ENCODE measurements around the gene MED23. TPM values are rescaled to one million over a fixed set of nuclear protein-coding genes. Genes with fewer than 3 reads are reported as not detected.

The MED23 gene
- total and polyA plus RNA-seq, 2 experiments from 2014 or later, result 16.9 to 35.7 TPM

DNA sequence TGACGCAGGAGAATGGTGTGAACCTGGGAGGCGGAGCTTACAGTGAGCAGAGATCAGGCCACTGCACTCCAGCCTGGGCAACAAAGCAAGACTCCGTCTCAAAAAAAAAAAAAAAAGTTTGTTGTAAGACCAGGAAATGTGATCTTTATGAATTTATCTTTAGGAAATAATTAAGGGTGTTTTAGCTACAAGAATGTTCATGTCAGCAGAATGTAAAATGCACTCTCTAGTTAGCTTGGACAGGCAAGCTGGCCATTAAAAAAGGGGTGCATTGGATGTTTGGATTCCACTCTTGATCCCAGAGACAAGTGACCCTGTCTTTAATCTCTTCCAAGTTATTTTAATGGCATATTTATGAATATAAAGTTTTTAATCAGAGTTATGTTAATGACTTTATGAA, 28.6 kb upstream of the MED23 start:
- Histone ChIP-seq H3K9me2 (ENCODE audit: insufficient read depth) (no peaks in the 10 kb centered on the region), H3K4me2 (ENCODE audit: unreplicated experiment) (no peak overlapping the region), H3K79me2 (ENCODE audit: insufficient read depth) (no peaks in the 10 kb centered on the region), H4K20me1 (ENCODE audit: insufficient read depth) (no peaks in the 10 kb centered on the region), H2AFZ (no peak overlapping the region), H3K4me1 (ENCODE audit: insufficient read depth) (peaks cover 28% of the 10 kb centered on the region), H3K9ac (no peak overlapping the region), H3K9me3 (ENCODE audit: low read depth) (no peaks in the 10 kb centered on the region), H3K27me3 (replicated peaks; ENCODE audit: insufficient read depth) (no peaks in the 10 kb centered on the region), H3K4me3 (no peak overlapping the region), H3K27ac (peak overlapping the region; percentile 79; the same call in 1 of the 2 replicates), H3F3A (ENCODE audit: insufficient read depth) (peaks cover 12% of the 10 kb centered on the region), H3K36me3 (ENCODE audit: low read depth) (no peaks in the 10 kb centered on the region)
- 89 to 100% methylated on average over 3 of the region's 3 CpGs for WGBS, 2 experiments (ENCODE audit: low coverage in 1 of 2, low lambda C conversion rate in 2 of 2, missing lambda C conversion rate in 2 of 2)
- no peak for DNase-seq
- in situ Hi-C loops (cut with MboI), result no loop called here
- TF ChIP-seq EZH2 (IDR thresholded peaks at IDR 0.05; ENCODE audit: insufficient read depth, poor library complexity, severe bottlenecking) (no peak), EZH2phosphoT487 (IDR thresholded peaks at IDR 0.05; ENCODE audit: insufficient read depth, low read depth) (no peak)

- no peak for DNase-seq
- Histone ChIP-seq H3K9me2 (ENCODE audit: insufficient read depth) (no peaks in the 10 kb centered on the region), H4K20me1 (ENCODE audit: insufficient read depth) (no peaks in the 10 kb centered on the region), H3K79me2 (ENCODE audit: insufficient read depth) (no peaks in the 10 kb centered on the region), H2AFZ (no peak overlapping the region), H3K4me2 (ENCODE audit: unreplicated experiment) (no peak overlapping the region), H3K36me3 (ENCODE audit: low read depth) (no peaks in the 10 kb centered on the region), H3K27me3 (replicated peaks; ENCODE audit: insufficient read depth) (no peaks in the 10 kb centered on the region), H3K9me3 (ENCODE audit: low read depth) (no peaks in the 10 kb centered on the region), H3K27ac (no peak overlapping the region), H3K9ac (no peak overlapping the region), H3K4me1 (ENCODE audit: insufficient read depth) (peaks cover 28% of the 10 kb centered on the region), H3F3A (ENCODE audit: insufficient read depth) (peaks cover 12% of the 10 kb centered on the region), H3K4me3 (no peak overlapping the region)
- TF ChIP-seq EZH2phosphoT487 (IDR thresholded peaks at IDR 0.05; ENCODE audit: insufficient read depth, low read depth) (no peak), EZH2 (IDR thresholded peaks at IDR 0.05; ENCODE audit: insufficient read depth, poor library complexity, severe bottlenecking) (no peak)
- 94 to 97% methylated on average over 2 of the region's 2 CpGs for WGBS, 2 experiments (ENCODE audit: low coverage in 1 of 2, low lambda C conversion rate in 2 of 2, missing lambda C conversion rate in 2 of 2)
- in situ Hi-C loops (cut with MboI), result no loop called here
These were observed 27.9 kb upstream of the MED23 start for GRCh38 chr6:131655951-131656350.

DNA sequence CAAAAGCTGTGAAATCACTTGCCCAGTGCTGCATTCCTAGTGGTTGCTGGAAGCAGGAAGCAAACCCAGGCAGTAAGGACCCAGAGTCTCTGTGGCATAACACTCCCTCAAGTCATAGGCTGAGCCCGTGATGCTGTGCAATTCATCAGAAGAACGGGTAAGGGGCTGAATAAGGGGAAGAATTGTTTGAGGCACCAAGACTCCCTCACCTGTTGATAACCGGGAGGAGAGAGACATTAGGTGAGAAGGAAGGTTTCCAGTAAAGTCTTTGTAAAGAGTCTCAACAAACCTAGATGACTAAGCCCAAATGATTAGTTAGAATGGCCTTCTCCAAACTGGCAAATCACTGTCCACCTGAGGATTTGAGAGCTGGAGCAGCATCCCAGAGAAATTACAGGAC, 27.3 kb upstream of the MED23 start:
- no peak for DNase-seq

GRCh38 chr6:131654326-131654725, 26.3 kb upstream of the MED23 start:
- no peaks in the 10 kb centered on the region for H4K20me1 ChIP-seq (ENCODE audit: insufficient read depth)
- no peak overlapping the region for H3K4me3 ChIP-seq
- in situ Hi-C loops (cut with MboI), result no loop called here
- no peak for DNase-seq
- H3K36me3 ChIP-seq (ENCODE audit: low read depth), result no peaks in the 10 kb centered on the region
- no peak overlapping the region for H2AFZ ChIP-seq
- H3K9me3 ChIP-seq (ENCODE audit: low read depth), result no peaks in the 10 kb centered on the region
- no peak overlapping the region for H3K4me2 ChIP-seq (ENCODE audit: unreplicated experiment)
- H3K9me2 ChIP-seq (ENCODE audit: insufficient read depth), result no peaks in the 10 kb centered on the region
- no peak overlapping the region for H3K9ac ChIP-seq
- WGBS, 2 experiments (ENCODE audit: low coverage in 1 of 2, low lambda C conversion rate in 2 of 2, missing lambda C conversion rate in 2 of 2), result 81 to 84% methylated on average over 3 of the region's 3 CpGs
- H3F3A ChIP-seq (ENCODE audit: insufficient read depth), result peaks cover 12% of the 10 kb centered on the region
- peaks cover 19% of the 10 kb centered on the region for H3K4me1 ChIP-seq (ENCODE audit: insufficient read depth)
- no peaks in the 10 kb centered on the region for H3K79me2 ChIP-seq (ENCODE audit: insufficient read depth)
- H3K27me3 ChIP-seq (replicated peaks; ENCODE audit: insufficient read depth), result no peaks in the 10 kb centered on the region
- TF ChIP-seq EZH2phosphoT487 (IDR thresholded peaks at IDR 0.05; ENCODE audit: insufficient read depth, low read depth), result no peak
- no peak for TF ChIP-seq EZH2 (IDR thresholded peaks at IDR 0.05; ENCODE audit: insufficient read depth, poor library complexity, severe bottlenecking)
- no peak overlapping the region for H3K27ac ChIP-seq

More for the DNA sequence above, 27.3 kb upstream of the MED23 start:
- in situ Hi-C loops (cut with MboI), result no loop called here
- H2AFZ ChIP-seq, result no peak overlapping the region
- no peak overlapping the region for H3K9ac ChIP-seq
- H3K4me3 ChIP-seq, result no peak overlapping the region
- H3K9me2 ChIP-seq (ENCODE audit: insufficient read depth), result no peaks in the 10 kb centered on the region
- H3K36me3 ChIP-seq (ENCODE audit: low read depth), result no peaks in the 10 kb centered on the region
- WGBS, 2 experiments (ENCODE audit: low coverage in 1 of 2, low lambda C conversion rate in 2 of 2, missing lambda C conversion rate in 2 of 2), result 97 to 99% methylated on average over 3 of the region's 3 CpGs
- no peaks in the 10 kb centered on the region for H3K27me3 ChIP-seq (replicated peaks; ENCODE audit: insufficient read depth)
- H3F3A ChIP-seq (ENCODE audit: insufficient read depth), result peaks cover 12% of the 10 kb centered on the region
- no peaks in the 10 kb centered on the region for H3K9me3 ChIP-seq (ENCODE audit: low read depth)
- H3K4me1 ChIP-seq (ENCODE audit: insufficient read depth), result peaks cover 24% of the 10 kb centered on the region
- H3K79me2 ChIP-seq (ENCODE audit: insufficient read depth), result no peaks in the 10 kb centered on the region
- H3K27ac ChIP-seq, result no peak overlapping the region
- TF ChIP-seq EZH2 (IDR thresholded peaks at IDR 0.05; ENCODE audit: insufficient read depth, poor library complexity, severe bottlenecking), result no peak
- no peak for TF ChIP-seq EZH2phosphoT487 (IDR thresholded peaks at IDR 0.05; ENCODE audit: insufficient read depth, low read depth)
- H3K4me2 ChIP-seq (ENCODE audit: unreplicated experiment), result no peak overlapping the region
- H4K20me1 ChIP-seq (ENCODE audit: insufficient read depth), result no peaks in the 10 kb centered on the region

DNA sequence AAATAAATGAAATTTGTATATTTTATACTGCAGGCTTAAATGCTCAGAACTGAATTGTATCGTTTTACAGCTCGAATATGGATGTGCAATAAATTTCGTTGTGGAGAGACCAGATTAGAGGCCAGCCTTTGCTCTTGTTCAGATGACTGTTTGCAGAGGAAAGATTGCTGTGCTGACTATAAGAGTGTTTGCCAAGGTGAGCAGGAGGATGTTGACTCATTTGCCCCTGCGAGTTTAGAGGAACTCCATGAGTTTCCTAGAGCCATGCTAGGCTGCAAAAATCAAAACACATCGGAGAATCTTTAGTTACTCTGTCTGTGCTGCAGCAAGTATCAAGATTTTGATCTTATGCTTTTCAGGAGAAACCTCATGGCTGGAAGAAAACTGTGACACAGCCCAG, 24.4 kb upstream of the MED23 start:
- Histone ChIP-seq H3K4me1 (ENCODE audit: insufficient read depth) (peaks cover 9% of the 10 kb centered on the region), H3K36me3 (ENCODE audit: low read depth) (no peaks in the 10 kb centered on the region), H3K9me2 (ENCODE audit: insufficient read depth) (no peaks in the 10 kb centered on the region), H3K9ac (no peak overlapping the region), H3K4me2 (ENCODE audit: unreplicated experiment) (no peak overlapping the region), H3K27ac (no peak overlapping the region), H3K9me3 (ENCODE audit: low read depth) (no peaks in the 10 kb centered on the region), H4K20me1 (ENCODE audit: insufficient read depth) (no peaks in the 10 kb centered on the region), H3K79me2 (ENCODE audit: insufficient read depth) (no peaks in the 10 kb centered on the region), H2AFZ (no peak overlapping the region), H3K27me3 (replicated peaks; ENCODE audit: insufficient read depth) (no peaks in the 10 kb centered on the region), H3K4me3 (no peak overlapping the region), H3F3A (ENCODE audit: insufficient read depth) (peaks cover 6% of the 10 kb centered on the region)
- DNase-seq, result peak; percentile 53
- WGBS, 2 experiments (ENCODE audit: low coverage in 1 of 2, low lambda C conversion rate in 2 of 2, missing lambda C conversion rate in 2 of 2), result 83% methylated on average over 5 of the region's 5 CpGs
- in situ Hi-C loops (cut with MboI), result no loop called here
- TF ChIP-seq EZH2 (IDR thresholded peaks at IDR 0.05; ENCODE audit: insufficient read depth, poor library complexity, severe bottlenecking), result no peak
- TF ChIP-seq EZH2phosphoT487 (IDR thresholded peaks at IDR 0.05; ENCODE audit: insufficient read depth, low read depth), result no peak
